ENCODE measurements around the gene PRKCSH. TPM values are rescaled to one million over a fixed set of nuclear protein-coding genes. Genes with fewer than 3 reads are reported as not detected.

Gene PRKCSH
- total RNA-seq, 2 donors from 2014 or later, result 454 to 459 TPM

GRCh38 chr19:11489378-11489777 lies 53.9 kb downstream of the PRKCSH start:
- no peak for TF ChIP-seq CTCF (conservative IDR thresholded peaks at IDR 0.05)
- WGBS, 2 experiments (ENCODE audit: insufficient coverage in 1 of 2, insufficient read length in 1 of 2), result 91 to 100% methylated on average over 5 to 7 of the region's 7 CpGs

DNA sequence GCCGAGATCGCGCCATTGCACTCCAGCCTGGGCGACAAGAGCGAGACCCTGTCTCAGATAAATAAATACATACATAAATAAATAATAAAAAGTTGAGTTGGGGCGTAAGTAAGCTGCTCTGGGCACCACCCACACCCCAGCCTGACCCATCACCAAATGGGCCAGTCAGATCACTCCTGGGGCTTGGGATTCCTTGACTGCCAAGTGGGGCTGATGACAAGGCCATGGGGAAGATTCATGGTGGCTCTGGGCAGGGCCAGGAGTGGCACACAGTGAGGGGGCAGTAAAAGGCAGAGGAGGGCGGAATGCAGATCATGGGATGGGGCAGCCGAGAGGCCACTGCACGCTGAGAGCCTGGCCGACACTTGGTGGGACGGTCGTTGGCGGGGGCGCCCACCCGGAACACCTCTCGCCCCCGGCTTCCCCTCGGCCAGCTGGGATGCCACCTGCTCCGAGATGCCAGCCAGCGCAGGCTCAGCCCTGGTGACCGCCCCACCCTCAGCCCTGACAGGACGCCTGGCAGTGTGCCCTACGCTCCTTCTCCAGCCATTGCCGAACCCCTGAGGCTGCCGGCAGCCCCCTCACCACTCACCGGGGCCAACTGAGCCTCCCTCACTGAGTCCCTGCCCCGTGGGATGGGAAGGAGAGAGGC lies 59.3 kb downstream of the PRKCSH start:
- Mint-ChIP-seq H3K36me3 (ENCODE audit: low read depth) (peaks cover 32% of the 10 kb centered on the region), H3K9me3 (no peaks in the 10 kb centered on the region), H3K27me3 (ENCODE audit: insufficient read depth) (no peaks in the 10 kb centered on the region), H3K27ac (no peak overlapping the region), H3K4me3 (no peak overlapping the region), H3K4me1 (peaks cover 4% of the 10 kb centered on the region)
- Histone ChIP-seq H3K9me3 (ENCODE audit: control insufficient read depth, low read length) (no peaks in the 10 kb centered on the region), H3K4me1 (ENCODE audit: control insufficient read depth, insufficient read depth, low read length) (no peaks in the 10 kb centered on the region), H3K36me3 (ENCODE audit: control insufficient read depth, insufficient read depth, low read length) (no peaks in the 10 kb centered on the region), H3K9ac (ENCODE audit: extremely low read depth, low read length, poor library complexity, severe bottlenecking) (no peak overlapping the region), H3K27ac (ENCODE audit: low read depth, low read length) (no peak overlapping the region), H3K4me3 (ENCODE audit: low read length) (no peak overlapping the region), H3K27me3 (ENCODE audit: control insufficient read depth, insufficient read depth, low read length, poor library complexity, severe bottlenecking) (no peaks in the 10 kb centered on the region)
- WGBS, 2 experiments (ENCODE audit: insufficient coverage in 1 of 2, insufficient read length in 1 of 2), result 93 to 96% methylated on average over 7 to 23 of the region's 27 CpGs
- TF ChIP-seq CTCF (conservative IDR thresholded peaks at IDR 0.05), result no peak
- DNase-seq, result no peak

More at GRCh38 chr19:11489378-11489777, 53.9 kb downstream of the PRKCSH start:
- Mint-ChIP-seq H3K27me3 (ENCODE audit: insufficient read depth) (no peaks in the 10 kb centered on the region), H3K27ac (no peak overlapping the region), H3K4me3 (no peak overlapping the region), H3K4me1 (peaks cover 4% of the 10 kb centered on the region), H3K36me3 (ENCODE audit: low read depth) (peaks cover 32% of the 10 kb centered on the region), H3K9me3 (no peaks in the 10 kb centered on the region)
- Histone ChIP-seq H3K9me3 (ENCODE audit: control insufficient read depth, low read length) (no peaks in the 10 kb centered on the region), H3K27me3 (ENCODE audit: control insufficient read depth, insufficient read depth, low read length, poor library complexity, severe bottlenecking) (no peaks in the 10 kb centered on the region), H3K36me3 (ENCODE audit: control insufficient read depth, insufficient read depth, low read length) (no peaks in the 10 kb centered on the region), H3K4me1 (ENCODE audit: control insufficient read depth, insufficient read depth, low read length) (no peaks in the 10 kb centered on the region), H3K9ac (ENCODE audit: extremely low read depth, low read length, poor library complexity, severe bottlenecking) (no peak overlapping the region), H3K27ac (ENCODE audit: low read depth, low read length) (no peak overlapping the region), H3K4me3 (ENCODE audit: low read length) (no peak overlapping the region)
- DNase-seq, result no peak

- Histone ChIP-seq H3K4me3 (ENCODE audit: low read length) (no peak overlapping the region), H3K9me3 (ENCODE audit: control insufficient read depth, low read length) (no peaks in the 10 kb centered on the region), H3K36me3 (ENCODE audit: control insufficient read depth, insufficient read depth, low read length) (no peaks in the 10 kb centered on the region), H3K27ac (ENCODE audit: low read depth, low read length) (no peak overlapping the region), H3K9ac (ENCODE audit: extremely low read depth, low read length, poor library complexity, severe bottlenecking) (no peak overlapping the region), H3K27me3 (ENCODE audit: control insufficient read depth, insufficient read depth, low read length, poor library complexity, severe bottlenecking) (no peaks in the 10 kb centered on the region), H3K4me1 (ENCODE audit: control insufficient read depth, insufficient read depth, low read length) (no peaks in the 10 kb centered on the region)
- peaks cover 31% of the 10 kb centered on the region for H3K36me3 Mint-ChIP-seq (ENCODE audit: low read depth)
- 94 to 95% methylated on average over 7 to 10 of the region's 10 CpGs for WGBS, 2 experiments (ENCODE audit: insufficient coverage in 1 of 2, insufficient read length in 1 of 2)
- no peaks in the 10 kb centered on the region for H3K9me3 Mint-ChIP-seq
- H3K27me3 Mint-ChIP-seq (ENCODE audit: insufficient read depth), result no peaks in the 10 kb centered on the region
- no peak overlapping the region for H3K27ac Mint-ChIP-seq
- H3K4me3 Mint-ChIP-seq, result no peak overlapping the region
- peaks cover 4% of the 10 kb centered on the region for H3K4me1 Mint-ChIP-seq
- no peak for TF ChIP-seq CTCF (conservative IDR thresholded peaks at IDR 0.05)
- DNase-seq, result no peak
Observed at GRCh38 chr19:11495481-11495880, 60.0 kb downstream of the PRKCSH start.
